Adrenal gland (tissue), 12 donors: ENCODE results near the gene MYO1B. TPM values are rescaled to one million over a fixed set of nuclear protein-coding genes. Genes with fewer than 3 reads are reported as not detected.

ENCODE experiments used
- DNase-seq, 7 donors: peaks; one replicate each; pipeline ENCODE4 v3.0.0-alpha.2; 2019 to 2020
- H3K27ac ChIP-seq, 5 donors: fragments of 200-600 bp; sonication (generic) in 4 of 5; 1 replicate in 3 of 5; 2 replicates in 2 of 5; pipeline versions ENCODE4 v1.5.1 to v1.8.0; 2016 to 2020; ENCODE audit warnings: mild to moderate bottlenecking in 1 of 5
- H3K27me3 ChIP-seq: fragments of 200-600 bp; 2 replicates; pipeline ENCODE4 v1.8.0; 2021
- H3K36me3 ChIP-seq, 2 donors: fragments of 200-600 bp; replicated peaks in 1 of 2; 1 replicate in 1 of 2; 2 replicates in 1 of 2; pipeline versions ENCODE4 v1.5.1 to v1.8.0; 2018 to 2022
- H3K4me1 ChIP-seq, 2 donors: fragments of 200-600 bp; replicated peaks in 1 of 2; 1 replicate in 1 of 2; 2 replicates in 1 of 2; pipeline versions ENCODE4 v1.5.1 to v1.8.0; 2018 to 2021
- H3K4me3 ChIP-seq, 4 donors: fragments of 200-600 bp; sonication (generic) in 3 of 4; one replicate each; pipeline ENCODE4 v1.5.1; 2016 to 2018
- H3K9me3 ChIP-seq, 3 donors: fragments of 200-600 bp; sonication (generic) in 1 of 3; replicated peaks in 1 of 3; 1 replicate in 2 of 3; 2 replicates in 1 of 3; pipeline versions ENCODE4 v1.5.1 to v1.8.0; 2016 to 2021
- CTCF ChIP-seq, 6 experiments: fragments of 450-650 bp in 4 of 6; fragments of 200-600 bp in 2 of 6; sonication (generic) in 1 of 6; IDR thresholded peaks; 1 replicate in 5 of 6; 2 replicates in 1 of 6; pipeline versions ENCODE4 v1.5.1 to v1.8.0; 2016 to 2021; ENCODE audit warnings: antibody characterized with exemption in 6 of 6, mild to moderate bottlenecking in 2 of 6, moderate library complexity in 1 of 6
- POLR2A ChIP-seq, 2 donors: fragments of 450-650 bp; IDR thresholded peaks; one replicate each; pipeline ENCODE4 v1.6.1; 2017; ENCODE audit warnings: antibody characterized with exemption in 2 of 2, mild to moderate bottlenecking in 2 of 2, moderate library complexity in 1 of 2
- WGBS, 4 donors: extraction: QIAGEN DNeasy Blood & Tissue Kit in 2 of 4; methylation state at CpG; one replicate each; pipeline versions ENCODE4 v1.1.5 to v1.1.7; 2013 to 2017; 5-methylcytosine and 5-hydroxymethylcytosine counted together
- intact Hi-C, 2 donors: fragments of 100-400 bp; cut with DNase I; formaldehyde crosslinking; loops; one replicate each; pipeline versions ENCODE4 v1.14.1 to v1.15.0; 2022 to 2023
- polyA plus RNA-seq, 3 donors: library from polyadenylated mRNA; stranded (reverse); fragments of 200-250 nt in 2 of 3; fragments of 350-450 nt in 1 of 3; fragmentation: Illumina TruSeq in 1 of 3; extraction: RNeasy Lipid Tissue Mini Kit (QIAGEN cat#74804) in 1 of 3; gene quantifications; one replicate each; pipeline ENCODE4 v1.2.3, GENCODE V29; 2013 to 2014
- total RNA-seq, 9 donors: library from RNA; depleted of rRNA in 4 of 9; stranded (reverse); fragments of >200 nt in 4 of 9; fragments of 120-200 nt in 1 of 9; fragmentation: NEBNext Ultra II Directional in 1 of 9; extraction: Animal tissue kit (Norgen Biotek cat#: 25700) in 1 of 9; gene quantifications; one replicate each; pipeline versions ENCODE4 v1.1.0 to v1.2.4, GENCODE V29; 2013 to 2023
- donor health status: healthy with polysubstance abuse.
- donor health status: Bipolar disorder and iron deficiency.
- donor health status: DM: yes; HTN: yes; CAD: no.
- donor health status: DM: no; HTN: no; CAD: no.
- donor health status: DM: no; HTN: no; CAD: no.
- donor health status: DM: yes; HTN: yes; CAD: no.

The MYO1B gene
- total and polyA plus RNA-seq, 12 donors: 6.9 to 24.0 (median 14.0) TPM

- peak in 1 of 7 donors; percentile 55 for DNase-seq
- Histone ChIP-seq H3K27me3 (no peaks in the 10 kb centered on the region), H3K4me3 (no peak overlapping the region), H3K36me3 (no peaks in the 10 kb centered on the region), H3K9me3 (no peaks in the 10 kb centered on the region), H3K27ac (no peak overlapping the region), H3K4me1 (no peaks in the 10 kb centered on the region)
- WGBS, 4 donors: 70 to 83% (median 81%) methylated on average over 13 of the region's 13 CpGs
- TF ChIP-seq POLR2A (IDR thresholded peaks at IDR 0.05): no peak
- no peak for TF ChIP-seq CTCF (IDR thresholded peaks at IDR 0.05)
- intact Hi-C loops: no loop called here
Measured at GRCh38 chr2:191280834-191281756, 35.9 kb downstream of the MYO1B start.

GRCh38 chr2:191285252-191285651 lies 40.0 kb downstream of the MYO1B start:
- no peaks in the 10 kb centered on the region for H3K9me3 ChIP-seq
- H3K27me3 ChIP-seq: no peaks in the 10 kb centered on the region
- H3K4me3 ChIP-seq: no peak overlapping the region
- TF ChIP-seq CTCF (IDR thresholded peaks at IDR 0.05): no peak
- no peak for TF ChIP-seq POLR2A (IDR thresholded peaks at IDR 0.05)
- no peaks in the 10 kb centered on the region for H3K36me3 ChIP-seq
- H3K4me1 ChIP-seq: no peaks in the 10 kb centered on the region
- DNase-seq: no peak
- 72 to 90% (median 81%) methylated on average over 11 of the region's 11 CpGs for WGBS, 4 donors
- intact Hi-C loops: no loop called here
- H3K27ac ChIP-seq: no peak overlapping the region

DNA sequence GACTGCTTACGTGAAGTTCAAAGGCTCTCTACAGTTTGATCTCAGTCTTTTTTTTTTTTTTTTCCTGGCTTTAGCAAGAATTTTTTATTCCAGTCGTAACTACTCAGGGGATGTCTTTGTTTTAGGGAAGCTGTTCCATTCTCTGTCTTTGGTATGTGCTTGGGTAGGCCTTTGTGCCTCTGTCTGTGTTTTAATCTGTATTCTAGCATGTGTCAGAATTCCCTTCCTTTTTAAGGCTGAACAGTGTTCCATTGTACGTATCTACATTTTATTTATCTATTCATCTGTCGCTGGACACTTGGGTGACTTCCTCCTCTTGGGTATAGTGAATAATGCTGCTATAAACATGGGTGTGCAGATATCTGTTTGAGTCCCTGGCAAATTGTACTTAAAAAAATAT lies 42.6 kb downstream of the MYO1B start:
- WGBS, 4 donors: 70 to 81% (median 75%) methylated on average over 4 of the region's 4 CpGs
- no peaks in the 10 kb centered on the region for H3K9me3 ChIP-seq
- no peaks in the 10 kb centered on the region for H3K36me3 ChIP-seq
- H3K27me3 ChIP-seq: no peaks in the 10 kb centered on the region
- H3K4me3 ChIP-seq: no peak overlapping the region
- TF ChIP-seq CTCF (IDR thresholded peaks at IDR 0.05): no peak
- no peak for TF ChIP-seq POLR2A (IDR thresholded peaks at IDR 0.05)
- no peak for DNase-seq
- H3K4me1 ChIP-seq: no peaks in the 10 kb centered on the region
- no peak overlapping the region for H3K27ac ChIP-seq
- intact Hi-C loops: no loop called here

DNA sequence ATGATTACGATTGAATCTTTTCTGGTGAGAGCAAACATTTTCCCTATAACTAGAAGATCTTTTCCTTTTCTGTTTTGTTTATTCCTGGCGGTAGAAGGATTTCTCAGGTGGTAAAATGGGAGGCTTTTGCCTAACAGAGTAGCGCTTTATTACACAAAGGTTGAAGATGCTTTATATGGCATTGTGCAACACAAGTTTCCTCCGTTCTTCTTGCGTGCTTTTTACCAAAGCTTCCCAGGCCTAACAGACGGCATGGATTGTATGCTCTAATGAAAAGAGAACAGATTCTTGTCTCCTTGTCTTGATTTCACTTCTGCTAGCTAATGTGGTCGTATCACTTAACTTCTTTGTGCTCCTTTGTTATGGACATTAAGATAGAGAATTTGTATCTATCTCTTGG lies 43.8 kb downstream of the MYO1B start:
- H3K36me3 ChIP-seq: no peaks in the 10 kb centered on the region
- WGBS, 4 donors: 58 to 84% (median 73%) methylated on average over 7 of the region's 7 CpGs

More for the DNA sequence above, 43.8 kb downstream of the MYO1B start:
- Histone ChIP-seq H3K9me3 (no peaks in the 10 kb centered on the region), H3K27ac (no peak overlapping the region), H3K27me3 (no peaks in the 10 kb centered on the region), H3K4me1 (no peaks in the 10 kb centered on the region), H3K4me3 (no peak overlapping the region)
- TF ChIP-seq POLR2A (IDR thresholded peaks at IDR 0.05): no peak
- intact Hi-C loops: no loop called here
- no peak for DNase-seq
